ENCODE measurements around the gene ARID1B.

Gene ARID1B

GRCh38 chr6:156977527-156978291 lies 200.5 kb downstream of the ARID1B start:
- Histone ChIP-seq H3K9me2 (replicated peaks; ENCODE audit: insufficient read depth, low read length) (no peaks in the 10 kb centered on the region), H3F3A (ENCODE audit: insufficient read depth, low read length) (no peaks in the 10 kb centered on the region), H3K4me1 (ENCODE audit: low read length) (no peaks in the 10 kb centered on the region), H3K36me3 (replicated peaks; ENCODE audit: insufficient read depth, low read length) (no peaks in the 10 kb centered on the region), H2AFZ (ENCODE audit: low read length) (no peak overlapping the region), H3K27me3 (replicated peaks; ENCODE audit: insufficient read depth, low read length) (no peaks in the 10 kb centered on the region), H3K79me2 (ENCODE audit: low read length) (peaks cover 88% of the 10 kb centered on the region), H3K9me3 (replicated peaks; ENCODE audit: insufficient read depth, low read length) (no peaks in the 10 kb centered on the region), H3K9ac (ENCODE audit: low read length) (no peak overlapping the region), H3K27ac (ENCODE audit: low read length) (no peak overlapping the region), H3K4me3 (ENCODE audit: low read length) (no peak overlapping the region), H3K4me2 (ENCODE audit: low read depth, low read length) (no peak overlapping the region), H4K20me1 (ENCODE audit: insufficient read depth, low read length) (no peaks in the 10 kb centered on the region)
- DNase-seq: no peak
- TF ChIP-seq EZH2 (optimal IDR thresholded peaks at IDR 0.05; ENCODE audit: low read depth, low read length) (no peak), CTCF (IDR thresholded peaks at IDR 0.05; ENCODE audit: low read length) (no peak), EZH2phosphoT487 (IDR thresholded peaks at IDR 0.05; ENCODE audit: low read length) (no peak)

- Histone ChIP-seq H3K36me3 (replicated peaks; ENCODE audit: insufficient read depth, low read length) (no peaks in the 10 kb centered on the region), H3K9me3 (replicated peaks; ENCODE audit: insufficient read depth, low read length) (no peaks in the 10 kb centered on the region), H3F3A (ENCODE audit: insufficient read depth, low read length) (no peaks in the 10 kb centered on the region), H3K9me2 (replicated peaks; ENCODE audit: insufficient read depth, low read length) (no peaks in the 10 kb centered on the region), H3K79me2 (ENCODE audit: low read length) (peaks cover 88% of the 10 kb centered on the region), H4K20me1 (ENCODE audit: insufficient read depth, low read length) (no peaks in the 10 kb centered on the region), H2AFZ (ENCODE audit: low read length) (no peak overlapping the region), H3K4me2 (ENCODE audit: low read depth, low read length) (no peak overlapping the region), H3K4me3 (ENCODE audit: low read length) (no peak overlapping the region), H3K27ac (ENCODE audit: low read length) (no peak overlapping the region), H3K9ac (ENCODE audit: low read length) (no peak overlapping the region), H3K27me3 (replicated peaks; ENCODE audit: insufficient read depth, low read length) (no peaks in the 10 kb centered on the region), H3K4me1 (ENCODE audit: low read length) (no peaks in the 10 kb centered on the region)
- no peak for DNase-seq
- TF ChIP-seq EZH2 (optimal IDR thresholded peaks at IDR 0.05; ENCODE audit: low read depth, low read length) (no peak), CTCF (IDR thresholded peaks at IDR 0.05; ENCODE audit: low read length) (no peak), EZH2phosphoT487 (IDR thresholded peaks at IDR 0.05; ENCODE audit: low read length) (no peak)
These were observed 201.8 kb downstream of the ARID1B start for GRCh38 chr6:156978948-156979347.

GRCh38 chr6:156980515-156980914 lies 203.3 kb downstream of the ARID1B start:
- DNase-seq: no peak
- Histone ChIP-seq H3K27me3 (replicated peaks; ENCODE audit: insufficient read depth, low read length) (no peaks in the 10 kb centered on the region), H3K9me2 (replicated peaks; ENCODE audit: insufficient read depth, low read length) (no peaks in the 10 kb centered on the region), H3K4me3 (ENCODE audit: low read length) (no peak overlapping the region), H3K36me3 (replicated peaks; ENCODE audit: insufficient read depth, low read length) (no peaks in the 10 kb centered on the region), H4K20me1 (ENCODE audit: insufficient read depth, low read length) (no peaks in the 10 kb centered on the region), H3K4me1 (ENCODE audit: low read length) (no peaks in the 10 kb centered on the region), H2AFZ (ENCODE audit: low read length) (no peak overlapping the region), H3K27ac (ENCODE audit: low read length) (no peak overlapping the region), H3F3A (ENCODE audit: insufficient read depth, low read length) (no peaks in the 10 kb centered on the region), H3K79me2 (ENCODE audit: low read length) (peaks cover 87% of the 10 kb centered on the region), H3K9me3 (replicated peaks; ENCODE audit: insufficient read depth, low read length) (no peaks in the 10 kb centered on the region), H3K9ac (ENCODE audit: low read length) (no peak overlapping the region), H3K4me2 (ENCODE audit: low read depth, low read length) (no peak overlapping the region)
- TF ChIP-seq EZH2phosphoT487 (IDR thresholded peaks at IDR 0.05; ENCODE audit: low read length) (no peak), EZH2 (optimal IDR thresholded peaks at IDR 0.05; ENCODE audit: low read depth, low read length) (no peak), CTCF (IDR thresholded peaks at IDR 0.05; ENCODE audit: low read length) (no peak)

Measured in MM.1S (cell line).